HUDEP-2 (cell line): Measurements from ENCODE around the gene DNAJB6.

Experiments used
- DNase-seq, 76 experiments: peaks; one replicate each; lab custom pipeline; 2025; ENCODE audit not compliant: unreplicated experiment in 76 of 76; lab: John Stamatoyannopoulos, UW

Gene DNAJB6

GRCh38 chr7:157362729-157363128, 25.9 kb downstream of the DNAJB6 start:
- no peak for DNase-seq

- no peak for DNase-seq
Observed at GRCh38 chr7:157366722-157367121, 29.9 kb downstream of the DNAJB6 start.

GRCh38 chr7:157368955-157369354, 32.2 kb downstream of the DNAJB6 start:
- no peak for DNase-seq

- no peak for DNase-seq
Observed at GRCh38 chr7:157370742-157371141, 33.9 kb downstream of the DNAJB6 start.

DNA sequence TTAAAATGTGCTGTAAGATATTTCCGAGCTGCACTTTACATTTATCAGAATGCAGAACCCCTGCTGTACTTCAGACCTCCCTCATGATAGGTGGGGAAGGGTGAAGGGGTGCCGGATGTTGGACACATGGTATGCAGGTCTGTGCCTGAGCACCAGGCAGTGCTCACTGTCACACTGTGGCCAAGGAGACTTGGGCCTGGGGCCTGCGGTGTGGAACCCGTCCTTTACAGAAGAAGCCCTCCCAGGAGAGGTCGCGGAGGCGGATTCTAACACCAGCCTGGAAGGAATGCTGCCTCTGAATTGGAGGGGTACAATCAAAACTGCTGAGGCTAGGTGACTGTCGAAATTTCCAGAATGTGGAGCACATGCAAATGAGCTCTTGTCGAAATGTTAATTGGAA, 34.5 kb downstream of the DNAJB6 start:
- DNase-seq, result no peak

DNA sequence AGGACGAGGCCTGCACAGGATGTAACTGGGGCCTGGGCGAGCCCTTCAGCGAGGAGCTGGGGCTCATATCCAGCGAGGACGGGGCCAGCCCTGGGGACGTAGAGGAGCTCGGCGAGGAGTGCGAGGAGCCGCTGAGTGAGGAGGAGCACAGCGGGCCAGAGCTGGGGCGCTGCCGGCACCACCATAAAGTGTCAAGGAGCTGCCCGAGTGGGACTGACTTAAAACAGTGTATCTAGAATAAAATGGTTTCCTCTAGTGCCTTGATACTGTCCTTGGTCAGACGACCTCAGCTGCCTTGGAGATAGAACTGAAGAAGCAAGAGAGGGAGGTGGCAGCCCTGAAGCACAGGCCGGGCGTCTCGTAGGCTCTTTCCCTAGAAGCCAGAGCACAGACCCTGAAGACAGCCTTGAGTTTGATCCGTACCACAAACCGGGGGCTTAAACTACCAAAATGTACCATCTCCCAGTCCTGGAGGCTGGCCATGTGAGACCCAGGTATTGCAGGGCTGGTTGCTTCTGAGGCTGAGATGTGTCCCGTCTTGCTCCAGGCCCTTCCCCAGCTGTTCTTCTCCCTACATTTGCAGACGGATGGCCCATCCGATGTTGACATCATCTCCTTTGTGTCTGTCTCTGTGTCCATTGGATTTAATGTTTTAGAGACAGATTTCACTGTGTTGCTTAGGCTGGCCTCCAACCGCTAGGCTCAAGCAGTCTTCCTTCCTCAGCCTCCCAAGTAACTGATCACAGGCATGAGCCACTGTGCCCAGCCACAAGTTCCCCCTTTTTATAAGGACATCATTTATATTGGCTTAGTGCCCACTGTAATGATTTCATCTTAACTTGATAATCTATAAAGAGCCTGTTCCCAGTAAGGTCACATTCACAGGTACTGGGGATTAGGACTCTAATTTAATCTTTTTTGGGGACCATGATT, 35.8 kb downstream of the DNAJB6 start:
- DNase-seq, result no peak

DNA sequence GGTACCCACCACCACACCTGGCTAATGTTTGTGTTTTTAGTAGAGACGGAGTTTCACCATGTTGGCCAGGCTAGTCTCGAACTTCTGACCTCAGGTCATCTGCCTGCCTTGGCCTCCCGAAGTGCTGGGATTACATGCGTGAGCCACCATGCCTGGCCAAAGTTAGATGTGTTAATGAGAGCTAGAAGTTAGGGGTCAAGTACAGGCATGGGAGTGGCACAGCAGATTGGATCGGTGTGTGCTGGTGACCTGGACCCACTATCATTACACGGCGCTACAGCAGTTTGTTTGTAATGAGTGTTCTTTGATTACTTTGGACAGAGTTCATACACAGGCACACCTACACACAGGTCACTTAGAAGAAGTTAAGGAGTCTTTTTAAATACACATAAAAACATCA, 36.7 kb downstream of the DNAJB6 start:
- no peak for DNase-seq

GRCh38 chr7:157375410-157375809, 38.6 kb downstream of the DNAJB6 start:
- DNase-seq, result no peak

- no peak for DNase-seq
Observed at GRCh38 chr7:157377436-157378124, 40.8 kb downstream of the DNAJB6 start.

DNA sequence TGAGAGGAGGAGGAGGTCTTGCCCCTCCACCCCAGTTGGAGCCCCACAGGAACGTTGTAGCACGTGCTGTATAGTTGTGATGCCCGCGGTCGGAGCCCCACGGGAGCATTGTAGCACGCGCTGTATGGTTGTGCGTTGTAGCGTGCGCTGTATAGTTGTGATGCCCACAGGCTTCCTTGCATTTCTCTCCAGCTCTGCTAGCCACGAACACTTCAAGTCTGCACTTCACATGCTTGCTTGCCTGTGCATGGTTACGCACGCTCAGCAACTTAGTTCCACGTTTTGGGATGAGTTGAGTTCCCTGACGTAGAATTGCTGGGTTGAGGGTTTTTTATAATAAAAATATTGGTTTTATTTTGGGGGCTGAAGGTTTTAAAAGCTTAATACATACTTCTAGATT, 41.6 kb downstream of the DNAJB6 start:
- no peak for DNase-seq

DNA sequence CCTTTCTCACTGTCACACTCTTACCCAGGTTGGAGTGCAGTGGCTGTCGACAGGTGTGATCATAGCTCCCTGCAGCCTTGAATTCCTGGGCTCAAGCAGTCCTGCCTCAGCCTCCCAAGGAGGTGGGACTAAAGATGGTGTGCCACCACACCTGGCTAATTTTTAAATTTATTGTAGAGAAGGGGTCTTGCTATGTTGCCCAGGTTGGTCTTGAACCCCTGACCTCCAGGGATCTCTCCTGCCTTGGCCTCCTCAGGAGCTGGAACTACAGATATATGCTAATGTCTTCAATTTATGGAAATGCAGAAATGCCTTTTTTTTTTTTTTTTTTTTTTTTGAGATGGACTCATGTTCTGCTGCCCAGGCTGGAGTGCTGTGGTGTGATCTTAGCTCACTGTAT, 42.7 kb downstream of the DNAJB6 start:
- no peak for DNase-seq

DNA sequence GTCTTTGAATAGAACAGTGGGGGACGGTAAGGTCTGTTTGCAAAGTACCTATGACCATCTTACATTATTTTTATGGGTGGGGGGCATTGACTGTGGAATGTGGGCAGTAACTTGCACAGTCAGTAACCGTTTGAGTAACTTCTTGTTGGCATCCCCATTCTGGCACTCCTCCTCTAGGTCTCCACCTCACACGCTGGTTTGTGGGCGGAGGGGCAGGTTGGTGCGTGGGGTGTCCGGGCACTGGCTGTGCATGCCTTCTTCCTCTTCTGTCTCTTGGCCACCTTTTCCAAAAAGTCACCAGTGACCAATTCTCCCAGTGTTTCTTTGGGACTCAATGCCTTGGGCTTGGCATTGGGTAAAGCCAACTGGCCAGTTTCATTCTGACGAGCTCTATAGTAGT, 43.6 kb downstream of the DNAJB6 start:
- no peak for DNase-seq

GRCh38 chr7:157383868-157384267, 47.1 kb downstream of the DNAJB6 start:
- no peak for DNase-seq

- DNase-seq, result no peak
Observed at GRCh38 chr7:157384301-157384700, 47.5 kb downstream of the DNAJB6 start.

- DNase-seq, result peak in 73 of 76 experiments; percentile 31 to 89 (median 73)
Observed at GRCh38 chr7:157386979-157387800, 50.4 kb downstream of the DNAJB6 start.

DNA sequence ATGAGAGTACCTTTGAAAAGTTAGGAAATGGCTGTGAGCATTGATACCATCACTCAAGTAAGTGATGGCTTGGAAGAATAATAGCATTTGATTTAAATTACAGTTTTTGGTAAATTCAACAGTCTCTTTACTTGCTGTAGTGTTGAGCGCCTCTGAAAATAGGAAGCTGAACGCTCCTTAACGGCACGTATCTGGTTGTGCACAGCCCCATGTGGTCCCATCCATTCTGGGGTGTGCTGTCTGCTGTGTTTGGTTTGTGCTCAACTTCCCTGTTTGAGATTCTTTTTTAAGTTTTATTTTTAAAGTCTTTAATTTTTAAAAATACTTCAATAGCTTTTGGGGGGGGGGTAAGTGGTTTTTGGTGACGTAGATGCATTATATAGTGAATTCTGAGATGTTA, 51.5 kb downstream of the DNAJB6 start:
- DNase-seq, result no peak

- DNase-seq, result no peak
Observed at GRCh38 chr7:157389951-157390730, 53.3 kb downstream of the DNAJB6 start.

DNA sequence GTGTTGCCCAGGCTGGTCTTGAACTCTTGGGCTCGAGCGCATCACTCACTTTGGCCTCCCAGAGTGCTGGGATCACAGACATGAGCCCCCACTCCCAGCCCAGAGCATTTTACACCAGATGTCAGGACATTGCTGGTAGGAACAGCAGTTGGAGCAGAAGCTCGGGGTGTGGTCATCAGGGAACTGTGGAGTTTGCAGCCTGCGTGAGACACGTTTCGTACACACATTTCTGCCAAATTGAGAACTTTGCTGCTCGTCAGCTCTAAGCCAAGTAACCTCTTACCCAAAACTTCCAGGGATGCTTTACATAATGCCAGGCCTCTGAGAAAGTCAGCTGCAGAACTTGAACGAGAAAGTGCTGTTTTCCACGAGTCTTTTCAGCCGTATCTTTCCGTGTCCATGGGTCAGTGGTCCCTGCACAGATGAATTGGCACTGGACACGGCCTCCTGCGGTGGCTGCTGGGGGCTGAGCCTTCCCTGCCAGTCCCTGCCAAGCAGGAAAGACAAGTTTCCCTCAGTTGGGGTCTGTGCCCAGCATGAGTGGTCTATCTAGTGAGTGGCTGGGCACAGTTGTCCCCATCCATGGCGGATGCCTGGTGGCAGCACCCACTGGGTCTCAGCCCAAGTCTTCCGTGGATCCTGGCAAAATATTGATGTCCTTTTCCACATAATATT, 54.4 kb downstream of the DNAJB6 start:
- DNase-seq, result no peak

DNA sequence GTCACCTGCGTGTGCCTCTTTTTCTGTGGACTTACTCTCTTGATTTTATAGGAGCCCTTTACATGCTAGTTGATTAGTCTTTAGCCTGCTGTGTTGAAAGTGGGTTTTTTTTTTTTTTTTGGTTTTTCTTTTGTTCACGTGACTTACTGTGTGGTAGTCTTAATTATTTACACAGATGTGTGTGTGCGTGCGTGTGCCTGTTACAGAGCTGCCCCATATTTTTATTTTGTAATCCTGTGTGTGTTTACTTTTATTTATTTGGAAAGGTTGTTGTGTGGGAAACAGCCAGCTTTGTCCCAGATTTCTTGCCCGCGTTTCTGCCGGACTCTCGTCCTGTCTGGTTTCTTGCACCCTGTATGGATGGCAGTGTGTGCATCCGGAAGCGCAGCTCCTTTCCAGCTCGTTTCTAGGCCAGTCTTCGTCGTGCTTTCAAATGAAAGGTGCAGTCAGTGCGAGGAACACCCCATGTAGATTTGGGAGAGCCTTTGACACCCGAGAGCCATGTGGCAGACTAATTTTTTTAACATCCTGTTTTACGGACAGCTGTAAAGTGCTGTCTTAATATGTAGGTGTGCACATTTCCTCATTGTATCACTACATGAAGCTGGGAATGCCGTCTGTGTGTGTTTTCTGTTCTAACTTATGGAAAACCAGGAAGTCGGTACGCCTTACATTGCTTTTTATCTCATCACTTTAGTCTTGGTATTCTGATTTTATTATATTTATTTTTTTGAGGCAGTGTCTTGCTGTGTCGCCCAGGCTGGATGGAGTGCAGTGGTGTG, 55.6 kb downstream of the DNAJB6 start:
- no peak for DNase-seq
